H9 (cell line): ENCODE measurements around the gene PPP1R2C. TPM values are rescaled to one million over a fixed set of nuclear protein-coding genes. Genes with fewer than 3 reads are reported as not detected.

Experiments
- DNase-seq: peaks from one replicate; pipeline ENCODE4 v3.0.0-alpha.2; 2017
- H2AFZ ChIP-seq: one replicate; pipeline ENCODE4 v1.6.1; 2013; ENCODE audit warnings: mild to moderate bottlenecking, low read length, control low read depth, moderate library complexity
- H2AK5ac ChIP-seq: 2 replicates; pipeline ENCODE4 v1.6.1; 2013; ENCODE audit warnings: low read length, control low read depth, mixed read lengths; ENCODE audit not compliant: insufficient read length
- H2BK120ac ChIP-seq: one replicate; pipeline ENCODE4 v1.6.1; 2013; ENCODE audit warnings: low read depth, mild to moderate bottlenecking, low read length, control low read depth, inconsistent platforms; ENCODE audit not compliant: poor library complexity, severe bottlenecking
- H2BK12ac ChIP-seq: 2 replicates; pipeline ENCODE4 v1.6.1; 2013; ENCODE audit warnings: low read length, control low read depth, mixed read lengths, low read depth; ENCODE audit not compliant: insufficient read length
- H2BK15ac ChIP-seq: 2 replicates; pipeline ENCODE4 v1.6.1; 2013; ENCODE audit warnings: low read depth, low read length, control low read depth
- H2BK20ac ChIP-seq: one replicate; pipeline ENCODE4 v1.6.1; 2013; ENCODE audit warnings: low read depth, mild to moderate bottlenecking, low read length, control low read depth, inconsistent platforms; ENCODE audit not compliant: poor library complexity, severe bottlenecking
- H2BK5ac ChIP-seq: 2 replicates; pipeline ENCODE4 v1.6.1; 2013; ENCODE audit warnings: low read length, control low read depth, mixed read lengths; ENCODE audit not compliant: insufficient read length
- H3K14ac ChIP-seq: 2 replicates; pipeline ENCODE4 v1.6.1; 2013; ENCODE audit warnings: low read length, control low read depth; ENCODE audit not compliant: insufficient read depth
- H3K18ac ChIP-seq: 2 replicates; pipeline ENCODE4 v1.6.1; 2013; ENCODE audit warnings: low read depth, mild to moderate bottlenecking, mixed read lengths, low read length, control low read depth; ENCODE audit not compliant: insufficient read length
- H3K23ac ChIP-seq: 2 replicates; pipeline ENCODE4 v1.6.1; 2013; ENCODE audit warnings: low read length, control low read depth, mixed read lengths, low read depth; ENCODE audit not compliant: insufficient read length
- H3K23me2 ChIP-seq: 2 replicates; pipeline ENCODE4 v1.6.1; 2013; ENCODE audit warnings: low read depth, mild to moderate bottlenecking, mixed read lengths, low read length, control low read depth; ENCODE audit not compliant: insufficient read length, poor library complexity, severe bottlenecking
- H3K27ac ChIP-seq: 2 replicates; pipeline ENCODE4 v1.5.1; 2013; ENCODE audit warnings: low read length, control low read depth, mixed read lengths, low read depth; ENCODE audit not compliant: insufficient read length
- H3K27me3 ChIP-seq: 2 replicates; pipeline ENCODE4 v1.6.1; 2013; ENCODE audit warnings: low read length, control low read depth, inconsistent platforms; ENCODE audit not compliant: insufficient read depth
- H3K4ac ChIP-seq: 2 replicates; pipeline ENCODE4 v1.6.1; 2013; ENCODE audit warnings: low read depth, mild to moderate bottlenecking, control low read depth, inconsistent platforms, low read length, moderate library complexity
- H3K4me1 ChIP-seq: 2 replicates; pipeline ENCODE4 v1.6.1; 2013; ENCODE audit warnings: low read length, control low read depth, inconsistent platforms; ENCODE audit not compliant: insufficient read depth
- H3K4me2 ChIP-seq: 2 replicates; pipeline ENCODE4 v1.6.1; 2013; ENCODE audit warnings: low read length, control low read depth, mixed read lengths; ENCODE audit not compliant: insufficient read length, insufficient read depth
- H3K56ac ChIP-seq: 2 replicates; pipeline ENCODE4 v1.6.1; 2013; ENCODE audit warnings: low read depth, mild to moderate bottlenecking, mixed read lengths, low read length, control low read depth; ENCODE audit not compliant: insufficient read length
- H3K79me1 ChIP-seq: 2 replicates; pipeline ENCODE4 v1.6.1; 2013; ENCODE audit warnings: low read depth, mild to moderate bottlenecking, moderate library complexity, low read length, control low read depth, inconsistent platforms; ENCODE audit not compliant: insufficient read depth, poor library complexity, severe bottlenecking
- H3K79me2 ChIP-seq: 2 replicates; pipeline ENCODE4 v1.6.1; 2013; ENCODE audit warnings: low read length, control low read depth, inconsistent platforms; ENCODE audit not compliant: insufficient read depth
- H3K9ac ChIP-seq: 2 replicates; pipeline ENCODE4 v1.6.1; 2013; ENCODE audit warnings: low read length, control low read depth, mixed read lengths; ENCODE audit not compliant: insufficient read length; ENCODE audit errors: extremely low read depth
- H3K9me3 ChIP-seq: one replicate; pipeline ENCODE4 v1.6.1; 2013; ENCODE audit warnings: low read depth, low read length, inconsistent platforms; ENCODE audit not compliant: control insufficient read depth
- H3T11ph ChIP-seq: one replicate; pipeline ENCODE4 v1.6.1; 2013; ENCODE audit warnings: mild to moderate bottlenecking, low read length, control low read depth, inconsistent platforms
- H4K20me1 ChIP-seq: one replicate; pipeline ENCODE4 v1.6.1; 2013; ENCODE audit not compliant: control insufficient read depth, insufficient read length, insufficient read depth
- H4K5ac ChIP-seq: 2 replicates; pipeline ENCODE4 v1.6.1; 2013; ENCODE audit warnings: low read depth, mild to moderate bottlenecking, mixed read lengths, low read length, control low read depth; ENCODE audit not compliant: insufficient read length
- H4K8ac ChIP-seq: replicated peaks from 2 replicates; pipeline ENCODE4 v1.6.1; 2013; ENCODE audit warnings: low read length, control low read depth, mixed read lengths, low read depth; ENCODE audit not compliant: insufficient read length
- H4K91ac ChIP-seq: 2 replicates; pipeline ENCODE4 v1.6.1; 2013; ENCODE audit warnings: low read depth, mild to moderate bottlenecking, moderate library complexity, mixed read lengths, low read length, control low read depth; ENCODE audit not compliant: insufficient read length
- H3K27ac Mint-ChIP-seq, 3 experiments: 2 replicates in 2 of 3; 3 replicates in 1 of 3; pipeline ENCODE4 v1.8.0; 2020 to 2021; ENCODE audit warnings: mixed read lengths in 3 of 3, mild to moderate bottlenecking in 1 of 3, moderate library complexity in 1 of 3
- H3K27me3 Mint-ChIP-seq: 2 replicates; pipeline ENCODE4 v1.8.0; 2021; ENCODE audit warnings: low read depth, mild to moderate bottlenecking, moderate library complexity, mixed read lengths
- H3K36me3 Mint-ChIP-seq, 3 experiments: 2 replicates in 2 of 3; 3 replicates in 1 of 3; pipeline ENCODE4 v1.8.0; 2020 to 2021; ENCODE audit warnings: low read depth in 3 of 3, mixed read lengths in 3 of 3; ENCODE audit not compliant: insufficient read depth in 1 of 3
- H3K4me1 Mint-ChIP-seq, 2 experiments: 2 replicates each; pipeline ENCODE4 v1.8.0; 2020; ENCODE audit warnings: mixed read lengths in 2 of 2
- H3K4me3 Mint-ChIP-seq, 2 experiments: 2 replicates in 1 of 2; 3 replicates in 1 of 2; pipeline ENCODE4 v1.8.0; 2020 to 2021; ENCODE audit warnings: mild to moderate bottlenecking in 2 of 2, mixed read lengths in 2 of 2, moderate library complexity in 1 of 2
- H3K9me3 Mint-ChIP-seq, 2 experiments: 2 replicates in 1 of 2; 3 replicates in 1 of 2; pipeline ENCODE4 v1.8.0; 2020; ENCODE audit warnings: mild to moderate bottlenecking in 2 of 2, mixed read lengths in 2 of 2, moderate library complexity in 1 of 2
- CTCF ChIP-seq: fragments of 200-600 bp; sonication (generic); conservative IDR thresholded peaks from 3 replicates; pipeline ENCODE4 v1.8.0; 2021; ENCODE audit warnings: antibody characterized with exemption, mild to moderate bottlenecking
- WGBS: extraction: QIAGEN DNeasy Blood & Tissue Kit; methylation state at CpG from one replicate; pipeline ENCODE4 v1.1.7; 2013; ENCODE audit warnings: missing lambda C conversion rate, low lambda C conversion rate, mixed read lengths; ENCODE audit not compliant: insufficient read length; ENCODE audit errors: extremely low coverage; 5-methylcytosine and 5-hydroxymethylcytosine counted together
- total RNA-seq: library from RNA; stranded (reverse); gene quantifications from 2 replicates; pipeline ENCODE4 v1.2.1, GENCODE V29; 2021

The PPP1R2C gene
- total RNA-seq, 1 experiment from 2014 or later = not detected

- no CpG with 5 or more reads among the region's 4 CpGs for WGBS
- Histone ChIP-seq H4K91ac (no peak overlapping the region), H2BK5ac (no peak overlapping the region), H2BK20ac (no peak overlapping the region), H4K20me1 (no peaks in the 10 kb centered on the region), H3K9ac (no peak overlapping the region), H3K23me2 (no peaks in the 10 kb centered on the region), H3K4me1 (no peaks in the 10 kb centered on the region), H3K56ac (no peak overlapping the region), H3K4me2 (no peak overlapping the region), H3K4ac (no peak overlapping the region), H3K79me2 (no peaks in the 10 kb centered on the region), H2BK120ac (no peak overlapping the region), H3K23ac (no peak overlapping the region), H4K5ac (no peak overlapping the region), H2BK12ac (no peak overlapping the region), H3K27ac (no peak overlapping the region), H2BK15ac (no peak overlapping the region), H2AFZ (no peak overlapping the region), H3K27me3 (no peaks in the 10 kb centered on the region), H3K79me1 (no peaks in the 10 kb centered on the region), H3K9me3 (no peaks in the 10 kb centered on the region), H2AK5ac (no peak overlapping the region), H4K8ac (no peak overlapping the region), H3T11ph (no peak overlapping the region), H3K14ac (no peak overlapping the region), H3K18ac (no peak overlapping the region)
- peaks cover 0 to 24% of the 10 kb centered on the region in 2 experiments; a peak in 3 of 5 replicates for H3K9me3 Mint-ChIP-seq
- no peaks in the 10 kb centered on the region for H3K27me3 Mint-ChIP-seq
- peaks cover 0 to 8% of the 10 kb centered on the region in 2 experiments; a peak in 2 of 4 replicates for H3K4me1 Mint-ChIP-seq
- peaks cover 0 to 6% (median 0%) of the 10 kb centered on the region in 3 experiments; a peak in 1 of 7 replicates for H3K36me3 Mint-ChIP-seq
- no peak for TF ChIP-seq CTCF
- no peak for DNase-seq
- no peak overlapping the region for H3K4me3 Mint-ChIP-seq
- H3K27ac Mint-ChIP-seq = no peak overlapping the region; a peak in 1 of 7 replicates
These were observed 38.7 kb downstream of the PPP1R2C start for GRCh38 chrX:42739258-42739657.
